ENCODE data around the gene UPK3B.
"Not testable (repeated sequence)": the region's sequence is repeated elsewhere in the genome, so short reads cannot be mapped to it uniquely, and the experiment has no call there.

GRCh38 chr7:76502224-76502623 is 8.1 kb upstream of the UPK3B start:
- TF ChIP-seq CTCF, POLR2A (IDR thresholded peaks at IDR 0.05): not testable (repeated sequence)
